HG03175 (cell line): ENCODE results near the gene HSFX2.
"Not testable (repeated sequence)": the region's sequence is repeated elsewhere in the genome, so short reads cannot be mapped to it uniquely, and the experiment has no call there.

Experiments used
- ATAC-seq: cut with Tn5 transposase; IDR thresholded peaks from one replicate; pipeline ENCODE4 v1.9.1; 2021; ENCODE audit warnings: mild to moderate bottlenecking, moderate library complexity; ENCODE audit not compliant: unreplicated experiment

The HSFX2 gene, protein sequence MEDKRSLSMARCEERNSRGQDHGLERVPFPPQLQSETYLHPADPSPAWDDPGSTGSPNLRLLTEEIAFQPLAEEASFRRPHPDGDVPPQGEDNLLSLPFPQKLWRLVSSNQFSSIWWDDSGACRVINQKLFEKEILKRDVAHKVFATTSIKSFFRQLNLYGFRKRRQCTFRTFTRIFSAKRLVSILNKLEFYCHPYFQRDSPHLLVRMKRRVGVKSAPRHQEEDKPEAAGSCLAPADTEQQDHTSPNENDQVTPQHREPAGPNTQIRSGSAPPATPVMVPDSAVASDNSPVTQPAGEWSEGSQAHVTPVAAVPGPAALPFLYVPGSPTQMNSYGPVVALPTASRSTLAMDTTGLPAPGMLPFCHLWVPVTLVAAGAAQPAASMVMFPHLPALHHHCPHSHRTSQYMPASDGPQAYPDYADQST

DNA sequence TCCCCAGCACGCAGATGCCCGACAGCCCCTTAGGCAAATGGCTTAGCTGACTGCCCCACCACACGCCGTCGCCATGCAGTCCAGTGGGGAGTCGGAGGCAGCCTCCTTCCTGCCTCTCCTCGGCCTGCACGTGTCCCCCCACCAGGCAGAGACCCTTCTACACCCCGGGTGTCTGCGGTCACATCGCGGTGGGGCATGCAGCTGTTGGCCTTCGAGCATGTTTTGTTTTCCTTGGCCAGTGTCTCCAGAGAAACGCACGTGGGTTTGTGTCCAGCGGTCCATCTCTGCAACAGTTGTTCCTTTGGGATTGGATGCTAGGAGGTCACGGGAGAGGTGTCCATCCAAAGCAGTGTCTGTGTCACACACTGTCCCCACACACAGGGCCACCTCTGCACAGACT lies at the start of gene HSFX2:
Gene HSFX2 (minus strand): TSS at position 101 of the 400 bp plus-strand sequence. CDS start 614 bp downstream, outside the sequence.
- ATAC-seq, result not testable (repeated sequence)

DNA sequence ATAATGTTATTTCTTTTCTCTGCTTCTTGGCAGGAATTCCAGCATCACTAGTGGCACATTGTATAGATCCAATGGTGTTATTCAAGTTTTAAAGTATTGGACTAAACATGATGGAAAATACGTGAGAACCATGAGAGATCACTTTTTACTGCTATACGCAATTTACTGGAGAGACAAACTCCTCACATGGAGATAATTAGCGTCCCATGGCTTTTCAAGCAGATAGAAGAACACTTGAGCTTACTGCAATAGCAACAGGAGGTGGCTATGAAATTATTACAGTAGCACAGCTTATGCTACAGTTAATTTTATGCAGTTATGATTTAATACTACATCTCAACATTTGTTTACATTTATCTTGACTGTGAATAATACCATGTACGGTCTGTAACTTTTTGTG lies 48.4 kb upstream of the HSFX2 start:
- no peak for ATAC-seq

DNA sequence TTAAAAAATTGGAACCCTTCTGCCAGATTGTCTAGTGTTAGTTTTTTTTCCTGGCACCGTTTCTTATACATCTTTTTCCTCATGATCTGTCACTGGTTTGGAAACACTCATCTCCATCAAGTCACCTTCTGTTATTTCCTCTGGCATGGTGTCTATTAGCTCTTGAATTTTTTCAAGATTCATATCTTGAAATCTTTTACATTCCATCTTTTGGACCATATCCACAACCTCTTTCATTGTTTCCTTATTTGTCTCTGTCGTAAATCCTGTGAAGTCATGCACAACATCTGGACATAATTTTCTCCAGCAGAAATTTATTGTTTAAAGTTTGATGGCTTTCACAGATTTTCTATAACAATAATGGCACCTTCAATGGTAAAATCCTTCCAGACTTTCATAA lies 46.7 kb upstream of the HSFX2 start:
- no peak for ATAC-seq

DNA sequence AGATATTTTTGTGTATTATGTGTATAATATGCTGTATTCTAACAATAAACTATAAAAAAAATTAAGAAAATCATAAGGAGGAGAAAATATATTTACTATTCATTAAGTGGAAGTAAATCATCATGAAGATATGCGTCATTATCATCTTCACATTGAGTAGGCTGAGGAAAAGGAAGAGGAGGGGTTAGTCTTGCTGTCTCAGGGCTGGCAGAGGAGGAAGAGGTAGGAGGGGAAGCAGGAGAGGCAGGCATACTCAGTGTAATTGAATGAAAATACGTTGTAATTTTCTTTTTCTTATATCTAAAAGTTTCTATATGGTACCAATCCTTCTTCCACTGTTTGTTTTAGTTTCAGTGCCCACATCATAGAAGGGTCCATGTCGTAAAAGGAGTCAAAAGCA lies 46.3 kb upstream of the HSFX2 start:
- ATAC-seq, result no peak

DNA sequence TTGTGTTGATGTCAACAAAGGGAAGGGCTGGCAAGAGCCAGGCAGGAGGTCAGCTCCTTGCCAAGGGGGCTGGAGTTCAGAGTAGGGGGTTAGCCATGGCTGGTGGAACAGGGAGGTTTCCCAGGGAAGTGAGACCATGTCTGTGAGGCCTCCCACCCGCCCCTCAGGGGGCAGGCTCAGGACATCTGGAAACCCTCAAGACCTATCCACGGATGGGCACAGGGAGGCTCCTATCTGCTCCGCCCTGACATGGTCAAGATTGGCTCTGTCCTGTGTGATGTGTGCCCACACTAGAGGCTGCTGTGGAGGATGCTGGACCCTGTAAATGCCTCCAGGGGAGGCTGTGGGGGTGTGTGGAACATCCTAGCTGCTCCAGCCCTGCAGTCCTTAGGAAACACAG lies 44.5 kb upstream of the HSFX2 start:
- no peak for ATAC-seq

DNA sequence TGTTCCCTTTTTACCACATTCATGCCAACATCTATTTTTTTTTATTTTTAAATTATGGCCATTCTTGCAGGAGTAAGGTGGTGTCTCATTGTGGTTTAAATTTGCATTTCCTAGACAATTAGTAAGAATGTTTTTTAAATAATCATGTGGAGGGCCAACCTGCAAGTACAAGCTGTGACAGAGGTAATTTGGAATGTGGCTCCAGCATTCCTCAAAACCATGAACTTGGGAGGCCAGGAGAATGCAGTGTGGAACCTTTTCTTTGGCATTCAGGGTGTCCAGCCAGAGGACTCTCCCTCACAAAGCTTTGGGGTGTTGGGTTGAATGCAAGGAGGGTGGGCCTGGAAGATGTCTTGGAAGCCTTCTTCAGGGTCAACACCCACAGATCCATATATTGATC lies 43.7 kb upstream of the HSFX2 start:
- ATAC-seq, result no peak

DNA sequence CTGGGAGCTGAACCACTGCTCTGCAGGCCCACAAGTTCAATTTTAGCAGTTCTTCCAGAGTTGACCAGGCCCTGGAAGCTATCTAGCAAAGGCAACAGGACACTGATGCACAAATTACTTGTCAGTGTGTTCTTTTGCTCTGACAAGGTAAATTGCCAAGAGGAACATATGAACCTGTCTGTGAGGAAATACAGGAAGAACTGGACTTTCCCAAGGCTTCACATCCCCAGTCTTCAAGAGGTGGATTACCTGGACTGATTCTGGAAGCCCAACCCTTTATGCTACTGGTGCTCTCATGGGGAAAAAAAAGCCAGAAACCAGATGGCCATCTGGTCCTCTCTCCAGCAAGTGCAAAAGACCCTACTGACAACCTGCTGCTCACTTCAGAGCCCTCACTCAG lies 38.4 kb upstream of the HSFX2 start:
- no peak for ATAC-seq

DNA sequence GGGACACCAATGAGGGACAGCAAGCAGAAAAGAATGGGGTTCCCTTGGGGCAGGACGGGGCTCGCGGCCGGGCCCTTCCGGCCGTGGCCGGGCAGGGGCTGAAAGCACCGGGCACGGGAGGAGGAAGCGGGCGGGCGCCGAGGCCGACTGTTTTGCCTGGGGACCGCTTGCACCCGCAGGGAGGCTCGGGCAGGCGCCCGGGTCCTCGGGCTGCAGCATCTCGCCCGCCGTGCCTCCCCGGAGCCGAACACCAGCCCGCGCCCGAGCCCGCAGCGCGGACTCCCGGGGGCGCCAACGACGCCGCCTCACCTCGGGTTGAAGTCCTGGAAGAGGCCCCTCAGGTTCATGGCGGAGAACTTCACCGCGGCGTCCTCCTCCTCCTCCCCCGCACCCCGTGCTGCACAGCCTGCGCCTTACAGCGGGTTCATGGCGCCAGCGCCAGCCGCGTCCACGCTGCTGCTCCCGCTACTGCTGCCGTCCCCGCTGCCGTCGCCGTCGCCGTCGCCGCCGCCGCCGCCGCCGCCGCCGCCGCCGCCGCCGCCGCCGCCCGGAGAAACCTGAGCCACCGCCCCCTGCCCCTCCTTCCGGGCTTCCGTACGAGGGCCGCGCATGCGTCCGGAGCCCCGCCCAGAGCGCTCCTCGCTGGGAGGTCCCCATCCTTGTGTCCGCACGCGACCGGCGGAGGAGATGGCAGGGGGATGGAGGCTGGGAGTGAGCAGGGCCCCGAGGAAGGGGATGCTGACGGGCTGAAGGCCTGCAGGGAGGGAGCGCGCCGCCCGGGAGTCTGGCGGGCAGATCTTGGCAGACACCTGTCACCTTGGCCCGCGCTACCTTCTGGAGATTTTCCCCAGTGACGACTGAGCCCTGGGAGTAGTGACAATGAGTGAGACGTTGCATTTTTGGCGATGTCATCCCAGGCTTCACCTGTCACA lies 36.4 kb upstream of the HSFX2 start, which contains the start of gene TMEM185A:
Gene TMEM185A (minus strand): TSS at position 559 of the 932 bp plus-strand sequence. CDS start 212 bp downstream, at position 347.
- peak; percentile 87 for ATAC-seq

DNA sequence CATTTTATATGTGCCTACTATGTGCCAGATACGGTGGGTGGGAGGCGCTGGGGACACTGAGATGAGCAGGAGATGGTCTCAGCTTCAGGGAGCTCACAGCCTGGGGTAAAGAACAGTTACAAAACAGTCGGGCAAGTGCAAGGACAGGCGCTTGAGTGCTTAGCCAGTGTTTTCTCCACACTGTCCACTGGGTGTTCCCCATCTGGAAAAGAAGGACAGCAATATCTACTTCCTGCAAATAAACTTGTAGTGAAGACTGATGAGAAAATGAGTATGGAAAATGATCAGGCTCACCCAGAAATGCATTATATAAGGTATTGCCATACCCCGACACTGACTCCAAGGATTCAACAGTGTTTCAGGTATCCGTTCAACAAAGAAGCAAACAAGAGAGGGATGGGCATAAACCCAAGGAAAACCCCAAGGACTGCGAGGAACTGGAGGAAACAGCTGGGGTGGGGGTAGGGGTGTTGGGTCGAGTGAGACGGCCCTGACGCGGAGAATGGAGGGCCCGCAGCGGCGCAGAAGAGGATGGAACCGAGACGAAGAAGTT lies 35.6 kb upstream of the HSFX2 start:
- no peak for ATAC-seq

DNA sequence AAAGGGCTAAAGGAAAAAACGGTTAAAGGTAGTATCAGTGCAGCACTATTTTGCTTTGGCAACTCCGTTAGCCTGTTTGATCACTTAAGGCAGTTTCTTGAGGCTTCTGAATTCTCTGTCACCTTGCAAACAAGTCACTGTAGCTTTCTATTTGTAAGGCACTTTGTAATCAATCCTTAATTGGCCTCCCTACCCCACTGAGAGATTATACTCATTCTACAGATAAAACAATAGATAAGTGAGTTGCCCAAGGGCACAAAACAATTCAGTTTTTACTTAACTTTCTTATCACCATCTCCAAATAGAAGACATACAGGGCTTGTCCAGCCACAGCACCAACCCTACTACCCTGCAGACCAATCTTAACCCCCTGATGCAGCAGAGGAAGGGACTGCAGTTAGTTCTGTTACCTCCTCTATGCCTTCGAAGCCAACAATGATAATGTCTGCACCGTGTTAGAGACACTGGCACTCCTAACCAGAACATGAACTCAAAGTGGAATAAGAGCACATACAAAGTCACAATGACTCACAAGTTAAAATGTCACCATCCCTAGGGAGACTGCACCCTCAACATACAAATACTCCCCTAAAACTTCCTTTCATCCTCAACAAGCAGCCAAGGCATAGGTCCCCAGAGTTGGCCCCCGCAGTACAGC lies 34.7 kb upstream of the HSFX2 start:
- no peak for ATAC-seq

DNA sequence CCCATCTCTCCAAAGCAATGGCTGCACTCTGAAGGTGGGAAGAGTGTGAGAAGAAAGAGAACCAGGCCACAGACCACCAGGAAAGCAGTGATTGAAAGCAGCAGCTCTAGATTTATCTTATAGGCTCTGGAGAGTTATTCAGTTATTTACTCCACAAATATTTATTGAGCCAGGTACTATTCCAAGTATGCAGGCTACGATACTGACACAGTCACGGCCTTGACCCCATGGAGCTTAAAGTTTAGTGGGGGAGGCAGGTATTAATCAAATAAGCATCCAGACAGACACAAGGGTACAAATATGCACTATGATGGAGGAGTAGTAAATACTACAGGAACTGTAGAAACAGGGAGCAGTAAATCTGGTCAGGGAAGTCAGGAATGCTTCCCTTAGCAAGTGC lies 33.7 kb upstream of the HSFX2 start:
- ATAC-seq, result no peak

DNA sequence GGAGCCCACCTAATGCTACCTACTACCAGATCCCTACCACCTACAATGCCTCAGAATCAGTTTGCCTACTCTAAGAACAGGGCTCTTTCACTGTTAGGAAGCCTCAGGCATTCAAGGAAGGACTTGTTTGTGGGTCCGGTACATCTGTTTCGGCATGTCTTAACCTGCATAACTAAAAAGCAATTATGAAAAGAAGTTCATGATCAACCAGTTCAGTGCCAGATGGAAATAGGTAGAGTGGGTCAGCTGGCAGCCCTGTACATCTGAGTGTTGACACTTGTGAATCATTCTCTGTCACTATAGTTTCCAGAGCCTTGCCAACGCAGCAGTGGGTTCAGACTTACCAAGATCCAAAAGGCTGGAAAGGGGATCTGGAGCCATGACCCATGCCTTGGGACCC lies 33.2 kb upstream of the HSFX2 start:
- no peak for ATAC-seq

DNA sequence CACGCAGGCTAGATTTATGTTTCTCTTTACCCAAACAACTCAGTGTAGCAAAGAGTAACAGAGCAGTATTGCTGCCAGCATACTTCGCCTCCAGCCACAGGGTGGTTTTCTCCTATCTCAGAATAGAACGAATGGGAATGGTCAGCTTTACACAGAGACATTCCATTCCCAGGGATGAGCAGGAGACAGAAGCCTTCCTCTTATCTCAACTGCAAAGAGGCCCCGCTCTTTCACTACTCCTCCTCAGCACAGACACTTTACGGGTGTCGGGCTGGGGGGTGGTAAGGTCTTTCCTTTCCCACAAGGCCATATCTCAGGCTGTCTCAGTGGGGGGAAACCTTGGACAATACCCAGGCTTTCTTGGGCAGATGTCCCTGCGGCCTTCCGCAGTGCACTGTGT lies 31.7 kb upstream of the HSFX2 start:
- ATAC-seq, result not testable (repeated sequence)

DNA sequence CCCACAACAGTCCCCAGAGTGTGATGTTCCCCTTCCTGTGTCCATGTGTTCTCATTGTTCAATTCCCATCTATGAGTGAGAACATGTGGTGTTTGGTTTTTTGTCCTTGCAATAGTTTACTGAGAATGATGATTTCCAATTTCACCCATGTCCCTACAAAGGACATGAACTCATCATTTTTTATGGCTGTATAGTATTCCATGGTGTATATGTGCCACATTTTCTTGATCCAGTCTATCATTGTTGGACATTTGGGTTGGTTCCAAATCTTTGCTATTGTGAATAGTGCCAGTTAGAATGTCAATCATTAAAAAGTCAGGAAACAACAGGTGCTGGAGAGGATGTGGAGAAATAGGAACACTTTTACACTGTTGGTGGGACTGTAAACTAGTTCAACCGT lies 24.5 kb upstream of the HSFX2 start:
- not testable (repeated sequence) for ATAC-seq

DNA sequence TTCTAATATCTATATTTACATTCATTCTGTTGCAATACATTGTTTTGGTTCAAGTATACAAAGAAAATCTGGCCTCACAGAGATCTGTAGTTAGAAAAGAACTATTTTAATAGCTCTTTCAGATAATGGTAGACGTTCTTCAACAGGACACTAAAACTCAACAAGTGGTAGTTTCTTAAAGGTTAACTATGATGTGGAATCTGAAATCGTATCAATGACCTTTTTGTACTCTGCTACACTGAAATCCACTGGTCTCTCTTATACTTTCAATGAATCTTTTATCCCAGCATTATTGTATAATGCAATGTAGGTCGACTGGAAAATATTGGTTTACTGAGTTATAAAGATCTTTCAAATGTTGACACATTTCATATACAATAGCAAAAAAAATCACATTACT lies 23.8 kb upstream of the HSFX2 start:
- no peak for ATAC-seq

DNA sequence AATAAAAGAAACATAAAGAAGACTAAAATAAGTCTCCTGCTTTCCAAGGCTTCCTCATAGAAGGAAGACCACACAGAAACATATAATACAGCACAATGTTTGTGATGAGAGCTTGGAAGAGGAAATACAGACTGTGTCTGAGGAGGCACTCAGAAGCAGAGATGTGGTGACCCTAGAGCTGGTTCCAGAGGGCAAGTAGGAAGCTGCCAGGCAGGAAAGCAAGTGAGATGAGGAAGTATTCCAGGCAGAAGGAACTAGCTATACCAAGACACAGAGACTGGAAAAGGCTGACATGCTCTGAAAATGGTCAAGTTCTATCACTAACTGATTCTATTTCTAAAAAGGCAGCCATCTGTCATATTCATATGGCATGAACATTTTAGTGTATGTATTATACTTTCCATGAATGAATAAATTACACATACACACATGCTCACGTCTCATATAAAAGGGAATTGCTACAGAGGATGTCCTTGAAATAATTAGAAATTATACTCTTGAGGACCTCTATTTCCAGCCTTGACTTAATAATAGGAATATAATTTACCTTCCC lies 16.6 kb upstream of the HSFX2 start:
- no peak for ATAC-seq

DNA sequence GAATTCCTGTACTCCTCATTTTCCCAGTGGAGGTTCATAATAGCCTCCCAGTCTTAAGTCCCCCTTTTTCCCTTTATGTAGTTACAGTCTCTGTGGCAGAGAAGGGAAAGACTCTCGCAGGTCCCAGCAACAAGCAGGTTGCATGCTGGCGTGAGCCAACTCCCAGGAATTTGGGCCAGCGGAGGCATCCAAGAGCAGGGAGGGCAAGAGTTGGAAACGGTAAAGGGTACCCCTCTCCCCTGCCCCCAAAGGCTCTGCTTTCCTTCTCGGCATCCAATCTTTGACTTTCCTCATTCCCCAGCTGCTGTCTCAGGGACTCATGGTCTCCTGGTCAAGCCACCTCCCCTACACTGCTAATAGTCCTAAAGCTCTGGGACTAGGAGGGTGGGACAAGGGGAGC lies 15.4 kb upstream of the HSFX2 start:
- no peak for ATAC-seq

DNA sequence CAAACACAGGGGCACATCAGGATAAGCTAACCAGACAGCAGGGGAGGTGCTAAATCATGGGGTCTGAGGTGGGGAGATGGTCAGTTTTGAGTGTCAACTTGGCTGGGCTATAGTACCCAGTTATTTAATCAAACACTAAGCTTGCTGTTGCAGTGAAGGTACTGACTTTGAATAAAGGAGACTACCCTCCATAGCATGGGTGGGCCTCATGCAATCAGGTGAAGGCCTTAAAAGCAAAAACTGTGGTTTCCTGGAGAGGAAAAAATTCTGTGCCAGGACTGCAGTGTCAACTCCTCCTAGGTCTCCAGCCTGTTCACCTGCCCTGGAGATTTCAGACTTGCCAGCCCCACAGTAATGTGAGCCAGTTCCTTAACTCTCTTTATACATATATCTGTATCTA lies 12.6 kb upstream of the HSFX2 start:
- ATAC-seq, result no peak

DNA sequence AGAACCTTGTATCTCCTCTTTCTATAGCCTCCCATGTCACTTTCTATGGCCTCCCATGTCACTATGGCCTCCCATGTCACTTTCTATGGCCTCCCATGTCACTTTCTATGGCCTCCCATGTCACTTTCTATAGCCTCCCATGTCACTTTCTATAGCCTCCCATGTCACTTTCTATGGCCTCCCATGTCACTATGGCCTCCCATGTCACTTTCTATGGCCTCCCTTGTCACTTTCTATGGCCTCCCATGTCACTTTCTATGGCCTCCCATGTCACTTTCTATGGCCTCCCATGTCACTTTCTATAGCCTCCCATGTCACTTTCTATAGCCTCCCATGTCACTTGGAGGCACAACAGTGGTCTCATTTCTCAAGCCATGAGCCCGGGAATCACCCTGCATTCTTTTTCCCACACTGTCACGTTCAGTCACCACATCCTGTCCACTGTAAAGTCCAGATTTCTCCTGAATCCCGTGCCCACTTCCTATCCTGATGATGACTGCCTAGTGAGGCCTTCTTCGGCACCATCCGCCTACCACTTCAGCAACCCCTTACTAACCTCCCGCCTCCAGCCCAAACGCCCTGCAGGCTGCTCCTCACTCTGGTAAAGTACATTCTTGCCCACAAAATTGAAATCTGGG lies 10.3 kb upstream of the HSFX2 start:
- not testable (repeated sequence) for ATAC-seq

DNA sequence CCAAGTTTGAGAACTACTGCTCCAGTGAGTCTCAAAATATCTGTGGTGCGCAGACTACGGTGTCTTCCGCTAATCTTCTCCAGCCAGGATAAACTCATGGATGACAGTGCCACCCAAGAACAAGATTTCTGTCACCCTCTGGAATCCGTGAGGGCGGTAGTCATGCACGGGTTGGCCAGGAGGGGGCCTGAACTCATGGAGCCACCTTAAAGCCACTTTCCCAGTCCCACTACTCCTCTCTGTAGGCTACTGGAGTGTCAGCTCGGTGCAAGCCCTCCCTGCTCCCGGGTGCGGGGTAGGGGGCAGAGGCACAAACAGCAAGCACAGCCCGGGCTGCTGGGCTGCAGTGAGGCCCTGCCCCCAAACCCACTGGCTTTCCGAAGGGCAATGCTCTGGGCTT lies 3.5 kb upstream of the HSFX2 start:
- ATAC-seq, result not testable (repeated sequence)
